Hematopoietic multipotent progenitor cell treated with erythropoietin and hydrocortisone succinate and interleukin-3 and kit ligand, for 6 days (in vitro differentiated cells): Measurements from ENCODE around the gene WBP2.
"Not testable (repeated sequence)": the region's sequence is repeated elsewhere in the genome, so short reads cannot be mapped to it uniquely, and the experiment has no call there.

Experiments
- DNase-seq: peaks from one replicate; pipeline ENCODE4 v3.0.0-alpha.2; 2015

The WBP2 gene

DNA sequence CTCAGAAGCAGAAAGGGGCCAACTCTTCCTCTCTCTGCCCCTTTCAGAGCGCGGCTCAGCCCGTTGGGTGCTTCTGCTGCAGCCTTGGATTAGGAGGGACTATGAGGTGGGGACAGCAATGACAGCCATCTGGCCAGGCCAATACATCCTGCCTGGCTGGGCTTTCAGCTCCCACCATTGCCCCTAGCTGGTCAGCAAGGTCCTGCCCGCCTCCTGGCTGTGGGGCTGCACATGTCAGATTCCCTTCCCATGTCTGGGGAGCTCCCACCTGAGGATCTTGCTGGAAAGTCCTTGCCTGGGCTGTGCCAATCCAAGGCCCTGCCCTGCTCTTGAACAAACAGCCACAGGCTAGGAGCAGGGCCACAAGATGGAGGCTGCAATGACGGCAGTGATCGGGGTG, 33.3 kb upstream of the WBP2 start:
- DNase-seq: no peak

DNA sequence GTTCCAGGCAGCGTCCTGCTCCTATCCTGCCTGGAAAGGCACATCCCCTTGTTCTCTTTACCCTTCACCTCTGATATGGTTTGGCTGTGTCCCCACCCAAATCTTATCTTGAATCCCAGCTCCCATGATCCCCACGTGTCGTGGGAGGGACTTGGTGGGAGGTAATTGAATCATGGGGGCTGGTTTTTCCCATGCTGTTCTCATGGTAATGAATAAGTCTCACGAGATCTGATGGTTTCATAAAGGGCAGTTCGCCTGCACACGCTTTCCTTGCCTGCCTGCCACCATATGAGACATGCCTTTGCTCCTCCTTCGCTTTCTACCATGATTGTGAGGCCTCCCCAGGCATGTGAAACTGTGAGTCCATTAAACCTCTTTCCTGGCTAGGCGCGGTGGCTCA, 30.7 kb upstream of the WBP2 start:
- peak; percentile 61 for DNase-seq

DNA sequence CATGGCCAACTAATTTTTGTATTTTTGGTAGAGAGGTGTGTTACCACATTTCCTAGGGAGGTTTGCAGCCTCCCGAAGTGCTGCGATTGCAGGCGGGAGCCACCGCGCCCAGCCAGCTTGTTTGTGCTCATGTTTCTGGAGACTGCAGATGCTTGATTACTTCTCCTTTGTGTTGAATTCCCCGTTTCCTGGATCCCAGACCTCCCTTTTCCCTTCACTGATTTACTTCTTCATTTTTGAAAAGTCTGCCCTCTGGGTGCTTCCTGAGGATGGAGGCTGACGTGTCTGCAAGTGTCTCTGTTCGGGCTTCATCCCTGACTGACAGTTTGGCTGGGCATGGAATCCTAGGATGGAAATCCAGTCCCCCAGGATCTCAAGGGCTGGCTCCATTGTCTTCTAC, 30.3 kb upstream of the WBP2 start:
- DNase-seq: no peak

DNA sequence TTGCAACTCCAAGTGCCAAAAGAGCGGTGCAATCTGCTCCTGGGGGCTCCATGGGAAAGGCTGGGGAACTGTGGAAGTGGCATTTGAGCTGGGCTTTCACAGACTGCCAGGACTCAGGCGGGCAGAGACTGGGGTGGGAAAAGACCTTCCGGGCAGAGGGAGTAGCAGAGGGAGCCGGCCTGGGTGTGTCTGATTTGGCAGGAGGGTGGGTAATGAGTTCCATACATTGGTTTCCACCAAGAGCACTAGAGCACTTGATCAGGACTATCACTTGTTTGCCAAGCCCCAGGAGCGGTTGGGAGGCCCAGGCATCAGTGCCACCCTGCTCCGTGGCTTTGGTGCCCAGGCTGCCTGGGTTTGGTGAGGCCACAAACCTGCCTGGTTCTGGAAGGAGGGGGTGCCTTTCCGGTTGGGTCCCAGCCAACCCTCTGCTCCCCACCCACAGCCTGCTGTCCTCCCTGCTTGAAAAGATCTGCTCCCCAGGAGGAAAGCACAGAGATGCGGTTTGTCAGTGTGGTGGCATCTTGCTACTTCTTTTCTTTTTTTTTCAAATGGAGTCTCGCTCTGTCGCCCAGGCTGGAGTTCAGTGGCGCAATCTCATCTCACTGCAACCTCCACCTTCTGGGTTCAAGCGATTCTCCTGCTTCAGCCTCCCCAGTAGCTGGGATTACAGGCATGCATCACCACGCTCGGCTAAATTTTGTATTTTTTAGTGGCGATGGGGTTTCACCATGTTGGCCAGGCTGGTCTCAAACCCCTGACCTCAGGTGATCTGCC, 26.7 kb upstream of the WBP2 start:
- no peak for DNase-seq

DNA sequence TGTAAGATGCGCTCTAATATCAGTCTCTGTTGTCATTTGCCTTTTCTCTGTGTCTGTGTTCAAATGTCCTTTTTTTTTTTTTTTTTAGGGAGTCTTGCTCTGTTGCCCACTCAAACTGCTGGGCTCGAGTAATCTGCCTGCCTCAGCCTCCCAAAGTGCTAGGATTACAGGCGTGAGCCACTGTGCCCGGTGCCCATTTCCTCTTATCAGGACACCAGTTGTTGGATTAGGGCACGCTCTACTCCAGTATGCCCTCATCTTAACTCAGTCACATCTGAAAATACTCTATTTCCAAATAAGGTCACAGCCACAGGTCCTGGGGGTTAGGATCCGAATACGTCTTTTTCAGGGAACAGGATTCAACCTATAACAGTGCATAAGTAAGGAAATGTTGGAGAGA, 25.1 kb upstream of the WBP2 start:
- peak; percentile 72 for DNase-seq

GRCh38 chr17:75878174-75878998, 23.3 kb upstream of the WBP2 start, which contains the start of gene TRIM47:
Gene TRIM47, minus strand, starts transcription at chr17:75878581. Its CDS starts 33 bp downstream, at chr17:75878548.
- peak; percentile 49 for DNase-seq

- peak; percentile 82 for DNase-seq
Observed at GRCh38 chr17:75877752-75878173, 22.6 kb upstream of the WBP2 start.

- DNase-seq: no peak
Observed at GRCh38 chr17:75876938-75877751, 22.0 kb upstream of the WBP2 start.

GRCh38 chr17:75876190-75876937, 21.2 kb upstream of the WBP2 start:
- peak; percentile 49 for DNase-seq

- DNase-seq: no peak
Observed at GRCh38 chr17:75875940-75876189, 20.7 kb upstream of the WBP2 start.

- DNase-seq: no peak
Observed at GRCh38 chr17:75875182-75875939, 20.2 kb upstream of the WBP2 start.

- no peak for DNase-seq
Observed at GRCh38 chr17:75874323-75875181, 19.4 kb upstream of the WBP2 start.

- no peak for DNase-seq
Observed at GRCh38 chr17:75873587-75874322, 18.6 kb upstream of the WBP2 start.

DNA sequence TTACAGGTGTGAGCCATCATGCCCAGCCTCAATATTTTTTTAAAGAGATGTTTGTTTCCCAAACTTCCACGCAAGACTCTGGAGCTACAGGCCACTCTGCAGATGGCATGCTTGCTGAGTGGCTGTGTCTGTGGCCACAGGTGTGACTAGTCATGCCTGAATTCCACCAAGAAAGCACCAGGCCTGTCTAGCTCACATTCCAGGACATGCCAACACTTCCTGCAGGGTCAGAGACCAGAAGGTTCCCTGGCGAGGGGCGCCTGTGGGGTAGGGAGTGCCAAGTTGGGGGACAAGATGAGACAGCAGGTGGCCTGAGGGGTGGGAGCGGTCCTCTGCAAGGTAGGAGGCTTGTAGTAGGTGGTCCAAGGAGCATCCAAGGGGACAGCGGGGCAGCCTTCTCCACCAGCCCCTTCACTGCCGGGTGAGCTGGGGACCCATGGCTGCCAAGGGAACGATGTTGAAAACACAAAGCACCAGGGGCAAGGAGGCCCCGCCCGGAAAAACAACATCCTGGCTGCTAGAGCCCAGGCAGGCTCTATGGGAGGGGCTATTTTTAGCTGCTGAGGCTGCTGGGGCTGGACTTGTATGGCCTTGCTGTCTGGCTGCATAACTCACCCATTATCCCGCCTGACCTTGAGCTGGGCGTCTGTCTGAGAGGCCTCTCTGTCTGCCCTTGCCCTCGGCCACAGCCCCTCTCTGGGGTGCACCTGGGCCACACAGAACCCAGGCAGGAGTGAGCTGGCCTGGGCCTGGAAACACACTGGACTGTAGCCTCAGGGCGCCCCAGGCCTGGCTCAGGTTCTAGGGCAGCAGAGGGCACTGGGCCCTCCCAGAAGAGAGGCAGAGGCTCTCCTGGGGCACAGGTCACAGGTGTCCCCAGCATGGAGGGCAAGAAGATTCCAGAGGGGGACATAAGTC, 17.6 kb upstream of the WBP2 start:
- peak; percentile 72 for DNase-seq

GRCh38 chr17:75870228-75870627, 15.1 kb upstream of the WBP2 start:
- DNase-seq: not testable (repeated sequence)

DNA sequence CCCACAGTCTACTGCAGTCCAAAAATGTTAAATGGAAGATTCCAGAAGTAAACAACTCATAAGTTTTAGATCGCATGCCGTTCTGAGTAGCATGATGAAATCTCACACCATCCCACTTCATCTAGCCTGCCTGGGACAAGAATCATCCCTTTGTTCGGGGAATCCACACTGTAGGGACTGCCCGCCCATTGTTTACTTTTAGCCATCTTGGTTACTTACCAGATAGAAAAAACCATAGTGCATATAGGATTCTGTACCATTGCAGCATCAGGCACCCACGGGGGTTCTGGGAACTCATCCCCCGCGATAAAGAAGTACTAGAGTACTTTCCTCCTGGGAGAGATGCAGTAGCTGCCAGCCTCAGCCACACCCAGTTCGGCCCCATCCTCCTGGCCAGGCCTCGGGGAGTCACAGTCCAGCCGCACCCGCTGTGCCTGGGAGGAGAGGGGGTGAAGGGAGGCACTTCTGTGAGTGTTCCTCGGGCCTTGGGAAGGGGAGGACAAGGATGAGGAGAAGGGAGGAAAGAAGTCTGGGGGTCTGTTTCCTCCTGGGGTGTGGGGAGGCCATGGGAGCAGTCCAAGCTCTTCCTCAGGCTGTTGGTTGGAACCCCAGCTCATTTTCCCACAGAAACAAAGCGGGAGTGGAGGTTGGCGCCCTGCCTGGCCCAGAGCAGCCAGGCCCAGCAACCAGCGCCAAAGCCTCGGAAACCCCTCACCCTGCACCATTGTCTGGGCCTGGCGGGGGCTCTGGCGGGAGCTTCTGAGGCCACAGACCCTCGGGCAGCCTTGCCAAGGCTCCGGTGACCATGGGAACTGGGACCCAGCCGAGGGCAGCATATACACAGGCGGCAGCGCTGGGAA, 14.4 kb upstream of the WBP2 start:
- DNase-seq: no peak

GRCh38 chr17:75868730-75869281, 13.7 kb upstream of the WBP2 start:
- not testable (repeated sequence) for DNase-seq
